Measurements from ENCODE around the gene CCL23.

The CCL23 gene

GRCh38 chr17:36017799-36018198, at the start of gene CCL23:
Gene CCL23, minus strand, starts transcription at chr17:36017972. Its CDS starts 75 bp downstream, at chr17:36017897.
- H3K27me3 ChIP-seq (ENCODE audit: control insufficient read depth in 5 of 5, insufficient read depth in 4 of 5, low read length in 5 of 5), result peaks cover 0 to 2% (median 0%) of the 10 kb centered on the region in 5 donors
- H3K4me3 ChIP-seq (ENCODE audit: low read depth in 1 of 5, low read length in 5 of 5), result no peak within 1 kb of the TSS
- H3K9ac ChIP-seq (ENCODE audit: low read length in 5 of 5), result no peak within 1 kb of the TSS
- H3K36me3 ChIP-seq (ENCODE audit: control insufficient read depth in 5 of 5, insufficient read depth in 5 of 5, low read length in 5 of 5), result no peaks in the 10 kb centered on the region
- H3K9me3 ChIP-seq (ENCODE audit: control insufficient read depth in 5 of 5, low read length in 5 of 5), result no peaks in the 10 kb centered on the region
- no peak within 1 kb of the TSS for H3K27ac ChIP-seq (ENCODE audit: low read depth, low read length)
- H3K4me1 ChIP-seq (ENCODE audit: control insufficient read depth in 5 of 5, insufficient read depth in 5 of 5, low read length in 5 of 5), result peaks cover 0 to 13% (median 6%) of the 10 kb centered on the region in 5 donors

- Histone ChIP-seq H3K9me3 (ENCODE audit: control insufficient read depth in 5 of 5, low read length in 5 of 5) (no peaks in the 10 kb centered on the region), H3K27ac (ENCODE audit: low read depth, low read length) (no peak overlapping the region), H3K4me1 (ENCODE audit: control insufficient read depth in 5 of 5, insufficient read depth in 5 of 5, low read length in 5 of 5) (peaks cover 0 to 2% (median 0%) of the 10 kb centered on the region in 5 donors), H3K27me3 (ENCODE audit: control insufficient read depth in 5 of 5, insufficient read depth in 4 of 5, low read length in 5 of 5) (no peaks in the 10 kb centered on the region), H3K36me3 (ENCODE audit: control insufficient read depth in 5 of 5, insufficient read depth in 5 of 5, low read length in 5 of 5) (no peaks in the 10 kb centered on the region), H3K4me3 (ENCODE audit: low read depth in 1 of 5, low read length in 5 of 5) (no peak overlapping the region), H3K9ac (ENCODE audit: low read length in 5 of 5) (no peak overlapping the region)
These were observed 48.7 kb upstream of the CCL23 start for GRCh38 chr17:36066365-36066985.

- no peaks in the 10 kb centered on the region for H3K9me3 ChIP-seq (ENCODE audit: control insufficient read depth in 5 of 5, low read length in 5 of 5)
- peaks cover 0 to 2% (median 0%) of the 10 kb centered on the region in 5 donors for H3K4me1 ChIP-seq (ENCODE audit: control insufficient read depth in 5 of 5, insufficient read depth in 5 of 5, low read length in 5 of 5)
These were observed 46.2 kb upstream of the CCL23 start, which contains the start of gene CCL18 for GRCh38 chr17:36063786-36064541. Gene CCL18, plus strand, starts transcription at chr17:36064272. Its CDS starts 71 bp downstream, at chr17:36064343.

GRCh38 chr17:36060816-36061215, 43.0 kb upstream of the CCL23 start:
- no peak overlapping the region for H3K9ac ChIP-seq (ENCODE audit: low read length in 5 of 5)
- no peaks in the 10 kb centered on the region for H3K36me3 ChIP-seq (ENCODE audit: control insufficient read depth in 5 of 5, insufficient read depth in 5 of 5, low read length in 5 of 5)
- H3K27me3 ChIP-seq (ENCODE audit: control insufficient read depth in 5 of 5, insufficient read depth in 4 of 5, low read length in 5 of 5), result no peaks in the 10 kb centered on the region
- H3K4me1 ChIP-seq (ENCODE audit: control insufficient read depth in 5 of 5, insufficient read depth in 5 of 5, low read length in 5 of 5), result peaks cover 0 to 9% (median 0%) of the 10 kb centered on the region in 5 donors
- no peaks in the 10 kb centered on the region for H3K9me3 ChIP-seq (ENCODE audit: control insufficient read depth in 5 of 5, low read length in 5 of 5)
- no peak overlapping the region for H3K27ac ChIP-seq (ENCODE audit: low read depth, low read length)
- H3K4me3 ChIP-seq (ENCODE audit: low read depth in 1 of 5, low read length in 5 of 5), result no peak overlapping the region

More at GRCh38 chr17:36063786-36064541, 46.2 kb upstream of the CCL23 start, which contains the start of gene CCL18:
- Histone ChIP-seq H3K27ac (ENCODE audit: low read depth, low read length) (no peak within 1 kb of the TSS), H3K36me3 (ENCODE audit: control insufficient read depth in 5 of 5, insufficient read depth in 5 of 5, low read length in 5 of 5) (no peaks in the 10 kb centered on the region), H3K27me3 (ENCODE audit: control insufficient read depth in 5 of 5, insufficient read depth in 4 of 5, low read length in 5 of 5) (no peaks in the 10 kb centered on the region), H3K9ac (ENCODE audit: low read length in 5 of 5) (no peak within 1 kb of the TSS), H3K4me3 (ENCODE audit: low read depth in 1 of 5, low read length in 5 of 5) (no peak within 1 kb of the TSS)

- Histone ChIP-seq H3K9me3 (ENCODE audit: control insufficient read depth in 5 of 5, low read length in 5 of 5) (no peaks in the 10 kb centered on the region), H3K4me1 (ENCODE audit: control insufficient read depth in 5 of 5, insufficient read depth in 5 of 5, low read length in 5 of 5) (peaks cover 0 to 9% (median 0%) of the 10 kb centered on the region in 5 donors), H3K27me3 (ENCODE audit: control insufficient read depth in 5 of 5, insufficient read depth in 4 of 5, low read length in 5 of 5) (no peaks in the 10 kb centered on the region), H3K36me3 (ENCODE audit: control insufficient read depth in 5 of 5, insufficient read depth in 5 of 5, low read length in 5 of 5) (no peaks in the 10 kb centered on the region), H3K9ac (ENCODE audit: low read length in 5 of 5) (no peak overlapping the region), H3K4me3 (ENCODE audit: low read depth in 1 of 5, low read length in 5 of 5) (no peak overlapping the region), H3K27ac (ENCODE audit: low read depth, low read length) (no peak overlapping the region)
These were observed 41.6 kb upstream of the CCL23 start for GRCh38 chr17:36059406-36059805.

- no peak overlapping the region for H3K9ac ChIP-seq (ENCODE audit: low read length in 5 of 5)
- no peaks in the 10 kb centered on the region for H3K27me3 ChIP-seq (ENCODE audit: control insufficient read depth in 5 of 5, insufficient read depth in 4 of 5, low read length in 5 of 5)
- H3K4me3 ChIP-seq (ENCODE audit: low read depth in 1 of 5, low read length in 5 of 5), result no peak overlapping the region
- peaks cover 0 to 9% (median 0%) of the 10 kb centered on the region in 5 donors for H3K4me1 ChIP-seq (ENCODE audit: control insufficient read depth in 5 of 5, insufficient read depth in 5 of 5, low read length in 5 of 5)
- H3K9me3 ChIP-seq (ENCODE audit: control insufficient read depth in 5 of 5, low read length in 5 of 5), result no peaks in the 10 kb centered on the region
- no peaks in the 10 kb centered on the region for H3K36me3 ChIP-seq (ENCODE audit: control insufficient read depth in 5 of 5, insufficient read depth in 5 of 5, low read length in 5 of 5)
- H3K27ac ChIP-seq (ENCODE audit: low read depth, low read length), result no peak overlapping the region
These were observed 40.1 kb upstream of the CCL23 start for GRCh38 chr17:36057911-36058310.

GRCh38 chr17:36055921-36056520, 38.2 kb upstream of the CCL23 start:
- H3K27ac ChIP-seq (ENCODE audit: low read depth, low read length), result no peak overlapping the region
- no peak overlapping the region for H3K9ac ChIP-seq (ENCODE audit: low read length in 5 of 5)
- peaks cover 0 to 8% (median 0%) of the 10 kb centered on the region in 5 donors for H3K9me3 ChIP-seq (ENCODE audit: control insufficient read depth in 5 of 5, low read length in 5 of 5)

GRCh38 chr17:36055171-36055570, 37.4 kb upstream of the CCL23 start:
- no peak overlapping the region for H3K4me3 ChIP-seq (ENCODE audit: low read depth in 1 of 5, low read length in 5 of 5)

More at GRCh38 chr17:36055921-36056520, 38.2 kb upstream of the CCL23 start:
- no peaks in the 10 kb centered on the region for H3K27me3 ChIP-seq (ENCODE audit: control insufficient read depth in 5 of 5, insufficient read depth in 4 of 5, low read length in 5 of 5)
- H3K4me1 ChIP-seq (ENCODE audit: control insufficient read depth in 5 of 5, insufficient read depth in 5 of 5, low read length in 5 of 5), result peaks cover 0 to 9% (median 0%) of the 10 kb centered on the region in 5 donors
- H3K36me3 ChIP-seq (ENCODE audit: control insufficient read depth in 5 of 5, insufficient read depth in 5 of 5, low read length in 5 of 5), result no peaks in the 10 kb centered on the region
- no peak overlapping the region for H3K4me3 ChIP-seq (ENCODE audit: low read depth in 1 of 5, low read length in 5 of 5)

GRCh38 chr17:36049643-36050042, 31.9 kb upstream of the CCL23 start:
- no peaks in the 10 kb centered on the region for H3K4me1 ChIP-seq (ENCODE audit: control insufficient read depth in 5 of 5, insufficient read depth in 5 of 5, low read length in 5 of 5)
- no peak overlapping the region for H3K4me3 ChIP-seq (ENCODE audit: low read depth in 1 of 5, low read length in 5 of 5)
- H3K27ac ChIP-seq (ENCODE audit: low read depth, low read length), result no peak overlapping the region
- H3K9ac ChIP-seq (ENCODE audit: low read length in 5 of 5), result no peak overlapping the region
- H3K27me3 ChIP-seq (ENCODE audit: control insufficient read depth in 5 of 5, insufficient read depth in 4 of 5, low read length in 5 of 5), result no peaks in the 10 kb centered on the region
- H3K9me3 ChIP-seq (ENCODE audit: control insufficient read depth in 5 of 5, low read length in 5 of 5), result peaks cover 0 to 21% (median 13%) of the 10 kb centered on the region in 5 donors
- no peaks in the 10 kb centered on the region for H3K36me3 ChIP-seq (ENCODE audit: control insufficient read depth in 5 of 5, insufficient read depth in 5 of 5, low read length in 5 of 5)

More at GRCh38 chr17:36055171-36055570, 37.4 kb upstream of the CCL23 start:
- no peaks in the 10 kb centered on the region for H3K27me3 ChIP-seq (ENCODE audit: control insufficient read depth in 5 of 5, insufficient read depth in 4 of 5, low read length in 5 of 5)
- peaks cover 0 to 9% (median 0%) of the 10 kb centered on the region in 5 donors for H3K4me1 ChIP-seq (ENCODE audit: control insufficient read depth in 5 of 5, insufficient read depth in 5 of 5, low read length in 5 of 5)
- no peaks in the 10 kb centered on the region for H3K36me3 ChIP-seq (ENCODE audit: control insufficient read depth in 5 of 5, insufficient read depth in 5 of 5, low read length in 5 of 5)
- no peak overlapping the region for H3K27ac ChIP-seq (ENCODE audit: low read depth, low read length)
- H3K9me3 ChIP-seq (ENCODE audit: control insufficient read depth in 5 of 5, low read length in 5 of 5), result peaks cover 0 to 11% (median 0%) of the 10 kb centered on the region in 5 donors
- H3K9ac ChIP-seq (ENCODE audit: low read length in 5 of 5), result no peak overlapping the region

- Histone ChIP-seq H3K9ac (ENCODE audit: low read length in 5 of 5) (no peak overlapping the region), H3K27me3 (ENCODE audit: control insufficient read depth in 5 of 5, insufficient read depth in 4 of 5, low read length in 5 of 5) (no peaks in the 10 kb centered on the region), H3K9me3 (ENCODE audit: control insufficient read depth in 5 of 5, low read length in 5 of 5) (peaks cover 0 to 21% (median 13%) of the 10 kb centered on the region in 5 donors), H3K27ac (ENCODE audit: low read depth, low read length) (no peak overlapping the region), H3K36me3 (ENCODE audit: control insufficient read depth in 5 of 5, insufficient read depth in 5 of 5, low read length in 5 of 5) (no peaks in the 10 kb centered on the region), H3K4me3 (ENCODE audit: low read depth in 1 of 5, low read length in 5 of 5) (no peak overlapping the region), H3K4me1 (ENCODE audit: control insufficient read depth in 5 of 5, insufficient read depth in 5 of 5, low read length in 5 of 5) (no peaks in the 10 kb centered on the region)
These were observed 30.3 kb upstream of the CCL23 start for GRCh38 chr17:36048066-36048465.
